Uterus (tissue), 4 donors: ENCODE measurements around the gene TDRD10. TPM values are rescaled to one million over a fixed set of nuclear protein-coding genes. Genes with fewer than 3 reads are reported as not detected.

ENCODE experiments used
- DNase-seq, 2 donors: peaks; one replicate each; pipeline ENCODE4 v3.0.0-alpha.2; 2019 to 2020
- H3K27ac ChIP-seq, 2 donors: fragments of 200-600 bp; sonication (generic); 1 replicate in 1 of 2; 2 replicates in 1 of 2; pipeline ENCODE4 v1.5.1; 2016 to 2018
- H3K27me3 ChIP-seq, 2 donors: fragments of 200-600 bp; sonication (generic); one replicate each; pipeline ENCODE4 v1.5.1; 2018 to 2019; ENCODE audit warnings: control low read depth in 1 of 2
- H3K36me3 ChIP-seq, 2 donors: fragments of 200-600 bp; sonication (generic); one replicate each; pipeline ENCODE4 v1.5.1; 2019; ENCODE audit warnings: control low read depth in 1 of 2
- H3K4me1 ChIP-seq, 2 donors: fragments of 200-600 bp; sonication (generic); one replicate each; pipeline ENCODE4 v1.5.1; 2018 to 2019; ENCODE audit warnings: control low read depth in 1 of 2
- H3K4me3 ChIP-seq, 2 donors: fragments of 200-600 bp; sonication (generic); 1 replicate in 1 of 2; 2 replicates in 1 of 2; pipeline ENCODE4 v1.5.1; 2018 to 2019; ENCODE audit warnings: mild to moderate bottlenecking in 1 of 2
- H3K9me3 ChIP-seq, 2 donors: fragments of 200-600 bp; sonication (generic); one replicate each; pipeline ENCODE4 v1.5.1; 2019; ENCODE audit warnings: control low read depth in 1 of 2
- POLR2A ChIP-seq, 2 donors: fragments of 450-650 bp; IDR thresholded peaks; one replicate each; pipeline ENCODE4 v1.6.1; 2016; ENCODE audit warnings: antibody characterized with exemption in 2 of 2, mild to moderate bottlenecking in 1 of 2, moderate library complexity in 1 of 2
- intact Hi-C: fragments of 100-400 bp; cut with DNase I; formaldehyde crosslinking; loops from one replicate; pipeline ENCODE4 v1.15.1; 2023; ENCODE audit warnings: low total_unique reads
- total RNA-seq, 4 donors: library from RNA; depleted of rRNA in 3 of 4; stranded (reverse); fragments of >200 nt in 3 of 4; gene quantifications; one replicate each; pipeline versions ENCODE4 v1.1.0 to v1.2.4, GENCODE V29; 2014 to 2023
- TF ChIP-seq, protein P1 (sequence below), 4 experiments: fragments of 200-600 bp in 2 of 4; fragments of 450-650 bp in 2 of 4; sonication (generic) in 2 of 4; IDR thresholded peaks; one replicate each; pipeline ENCODE4 v1.5.1; 2016 to 2019; ENCODE audit warnings: antibody characterized with exemption in 4 of 4, mild to moderate bottlenecking in 2 of 4, moderate library complexity in 1 of 4
- donor health status: DM: yes; HTN: yes; CAD: no.

Gene TDRD10
- total RNA-seq, 4 donors from 2014 or later, result 1.3 to 19.7 (median 6.9) TPM

DNA sequence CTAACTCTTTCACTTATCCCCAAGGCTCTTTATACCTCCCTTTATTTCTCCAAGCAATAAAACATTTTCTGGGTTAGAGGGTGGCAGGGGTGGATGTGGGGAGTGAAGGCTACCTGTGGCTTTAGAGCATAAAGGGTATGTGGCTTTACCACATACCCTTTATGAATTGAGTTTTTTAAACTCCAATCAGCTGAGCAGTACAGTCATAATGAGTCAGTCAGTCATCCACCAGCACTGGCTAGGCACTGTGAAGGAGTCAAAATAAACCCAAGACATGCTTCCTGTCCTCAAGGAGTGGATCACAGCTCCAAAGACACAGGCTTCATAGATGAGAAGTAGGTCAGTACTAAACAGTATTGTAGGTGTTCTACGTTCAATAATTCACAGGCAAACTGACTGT, 2.6 kb upstream of the TDRD10 start:
- DNase-seq, result no peak
- H3K9me3 ChIP-seq, result no peaks in the 10 kb centered on the region
- no peaks in the 10 kb centered on the region for H3K36me3 ChIP-seq
- TF ChIP-seq, protein P1, sequence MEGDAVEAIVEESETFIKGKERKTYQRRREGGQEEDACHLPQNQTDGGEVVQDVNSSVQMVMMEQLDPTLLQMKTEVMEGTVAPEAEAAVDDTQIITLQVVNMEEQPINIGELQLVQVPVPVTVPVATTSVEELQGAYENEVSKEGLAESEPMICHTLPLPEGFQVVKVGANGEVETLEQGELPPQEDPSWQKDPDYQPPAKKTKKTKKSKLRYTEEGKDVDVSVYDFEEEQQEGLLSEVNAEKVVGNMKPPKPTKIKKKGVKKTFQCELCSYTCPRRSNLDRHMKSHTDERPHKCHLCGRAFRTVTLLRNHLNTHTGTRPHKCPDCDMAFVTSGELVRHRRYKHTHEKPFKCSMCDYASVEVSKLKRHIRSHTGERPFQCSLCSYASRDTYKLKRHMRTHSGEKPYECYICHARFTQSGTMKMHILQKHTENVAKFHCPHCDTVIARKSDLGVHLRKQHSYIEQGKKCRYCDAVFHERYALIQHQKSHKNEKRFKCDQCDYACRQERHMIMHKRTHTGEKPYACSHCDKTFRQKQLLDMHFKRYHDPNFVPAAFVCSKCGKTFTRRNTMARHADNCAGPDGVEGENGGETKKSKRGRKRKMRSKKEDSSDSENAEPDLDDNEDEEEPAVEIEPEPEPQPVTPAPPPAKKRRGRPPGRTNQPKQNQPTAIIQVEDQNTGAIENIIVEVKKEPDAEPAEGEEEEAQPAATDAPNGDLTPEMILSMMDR (IDR thresholded peaks at IDR 0.05), result no peak
- TF ChIP-seq POLR2A (IDR thresholded peaks at IDR 0.05), result no peak
- no peak overlapping the region for H3K4me3 ChIP-seq
- peaks cover 8 to 19% of the 10 kb centered on the region in 2 donors for H3K27me3 ChIP-seq
- no peaks in the 10 kb centered on the region for H3K4me1 ChIP-seq
- intact Hi-C loops, result no loop called here
- peak overlapping the region in 1 of 2 donors; percentile 20 for H3K27ac ChIP-seq

DNA sequence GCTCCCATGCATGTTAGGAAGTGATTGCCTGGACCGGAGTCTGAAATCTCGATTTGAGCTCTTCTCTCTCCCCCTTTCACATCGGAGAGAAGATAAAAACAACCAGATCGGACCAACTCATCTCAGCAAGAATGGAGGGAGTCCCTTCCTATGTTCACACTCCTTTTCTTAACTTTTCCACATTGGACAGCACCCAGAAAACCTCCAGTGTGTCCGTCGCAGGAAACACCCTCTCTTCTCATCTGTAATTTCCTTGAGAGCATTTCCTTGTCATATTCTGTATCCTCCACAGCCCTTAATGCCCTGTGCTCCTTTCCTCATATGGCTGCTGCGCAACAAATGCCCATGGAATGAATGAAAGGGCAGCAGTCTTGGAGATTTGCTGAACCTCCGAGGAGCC, 1.5 kb upstream of the TDRD10 start:
- Histone ChIP-seq H3K27me3 (peaks cover 8 to 19% of the 10 kb centered on the region in 2 donors), H3K9me3 (no peaks in the 10 kb centered on the region), H3K36me3 (no peaks in the 10 kb centered on the region), H3K4me1 (no peaks in the 10 kb centered on the region), H3K4me3 (peak overlapping the region; percentile 1 to 11), H3K27ac (peak overlapping the region in 1 of 2 donors; percentile 67)
- DNase-seq, result no peak
- intact Hi-C loops, result no loop called here
- TF ChIP-seq POLR2A (IDR thresholded peaks at IDR 0.05), result no peak
- TF ChIP-seq, protein P1 (IDR thresholded peaks at IDR 0.05), result no peak

DNA sequence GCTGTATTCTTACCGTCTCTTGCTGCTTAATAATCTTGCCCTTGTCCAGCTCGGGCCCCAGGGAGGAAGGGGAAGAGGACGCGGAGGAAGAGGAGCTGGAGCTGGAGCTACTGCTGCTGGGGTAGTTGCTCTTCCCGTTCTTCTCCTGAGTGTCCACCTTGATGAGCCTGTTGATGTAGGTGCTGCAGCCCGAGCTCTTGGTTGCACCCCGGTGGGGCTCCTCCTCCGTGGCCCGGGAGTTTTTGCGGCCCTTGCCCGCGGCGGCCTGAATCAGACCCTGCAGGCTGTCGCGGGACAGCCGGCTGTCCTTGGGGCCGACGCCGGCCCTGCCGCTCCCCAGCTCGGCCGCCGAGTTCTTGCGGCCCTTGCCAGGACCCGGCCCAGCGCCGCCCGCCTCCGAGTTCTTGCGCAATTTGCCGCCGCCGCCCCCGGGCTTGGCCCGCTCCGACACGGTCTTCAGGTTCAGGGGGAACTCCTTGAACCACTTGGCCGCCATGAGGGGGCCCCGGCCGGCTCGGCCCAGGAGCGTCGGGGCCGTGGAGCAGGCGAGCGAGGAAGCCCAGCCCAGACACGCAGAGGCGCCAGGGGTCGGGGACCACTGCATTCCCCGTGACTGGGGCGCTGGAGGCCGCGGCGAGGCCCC, 475 bp upstream of the TDRD10 start:
- peaks cover 8 to 19% of the 10 kb centered on the region in 2 donors for H3K27me3 ChIP-seq
- intact Hi-C loops, result no loop called here
- DNase-seq, result peak; percentile 34 to 75
- H3K36me3 ChIP-seq, result no peaks in the 10 kb centered on the region
- H3K4me1 ChIP-seq, result no peaks in the 10 kb centered on the region
- peak overlapping the region; percentile 21 to 38 for H3K4me3 ChIP-seq
- H3K9me3 ChIP-seq, result no peaks in the 10 kb centered on the region
- TF ChIP-seq, protein P1 (IDR thresholded peaks at IDR 0.05), result no peak
- TF ChIP-seq POLR2A (IDR thresholded peaks at IDR 0.05), result no peak
- peak overlapping the region; percentile 55 to 67 for H3K27ac ChIP-seq

DNA sequence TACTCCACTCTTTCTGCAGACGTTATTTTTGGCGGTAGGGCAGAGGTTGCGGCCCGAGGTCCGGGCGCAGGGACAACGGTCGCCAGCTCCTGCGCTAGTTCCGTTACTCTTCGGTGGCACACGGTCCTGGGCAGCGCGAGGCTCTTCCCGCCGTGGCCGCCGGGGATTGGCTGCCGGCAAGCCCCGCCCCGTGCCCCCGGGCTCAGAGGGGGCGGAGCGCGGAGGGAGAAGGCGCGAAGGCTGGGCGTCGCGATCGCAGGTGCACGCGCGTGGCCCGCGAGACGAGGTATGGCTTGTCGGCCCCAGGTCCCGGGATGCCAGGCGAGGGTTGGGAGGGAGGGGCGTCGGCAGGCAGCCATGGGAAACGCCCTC, 711 bp downstream of the TDRD10 start:
- no peak for DNase-seq
- no peaks in the 10 kb centered on the region for H3K4me1 ChIP-seq
- H3K4me3 ChIP-seq, result peak overlapping the region in 1 of 2 donors; percentile 38
- no peaks in the 10 kb centered on the region for H3K9me3 ChIP-seq
- peaks cover 8 to 19% of the 10 kb centered on the region in 2 donors for H3K27me3 ChIP-seq
- H3K36me3 ChIP-seq, result no peaks in the 10 kb centered on the region
- TF ChIP-seq, protein P1 (IDR thresholded peaks at IDR 0.05), result no peak
- TF ChIP-seq POLR2A (IDR thresholded peaks at IDR 0.05), result no peak
- H3K27ac ChIP-seq, result peak overlapping the region in 1 of 2 donors; percentile 55
- intact Hi-C loops, result no loop called here

DNA sequence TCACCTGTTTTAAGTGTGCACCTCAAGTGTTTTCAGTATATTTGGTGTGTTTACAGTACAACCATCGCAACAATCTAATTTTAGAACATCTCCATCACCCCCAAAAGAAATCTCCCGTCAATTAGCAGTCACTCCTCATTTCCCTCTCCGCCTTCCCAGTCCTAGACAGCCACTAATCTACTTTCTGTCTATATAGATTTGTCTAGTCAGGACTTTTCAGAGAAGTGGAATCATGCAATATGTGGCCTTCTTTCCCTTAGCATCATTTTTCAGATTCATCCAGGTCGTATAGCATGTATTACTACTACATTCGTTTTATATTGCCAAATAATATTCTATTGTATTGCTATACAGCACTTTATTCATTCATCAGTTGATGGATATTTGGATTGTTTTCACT, 1.9 kb downstream of the TDRD10 start:
- Histone ChIP-seq H3K9me3 (no peaks in the 10 kb centered on the region), H3K27me3 (peaks cover 8 to 15% of the 10 kb centered on the region in 2 donors), H3K4me1 (no peaks in the 10 kb centered on the region), H3K4me3 (no peak overlapping the region), H3K27ac (no peak overlapping the region), H3K36me3 (no peaks in the 10 kb centered on the region)
- DNase-seq, result no peak
- TF ChIP-seq, protein P1 (IDR thresholded peaks at IDR 0.05), result no peak
- TF ChIP-seq POLR2A (IDR thresholded peaks at IDR 0.05), result no peak
- intact Hi-C loops, result no loop called here
